Measurements from ENCODE around the gene TPSG1.
"Not testable (repeated sequence)": the region's sequence is repeated elsewhere in the genome, so short reads cannot be mapped to it uniquely, and the experiment has no call there.

The TPSG1 gene

DNA sequence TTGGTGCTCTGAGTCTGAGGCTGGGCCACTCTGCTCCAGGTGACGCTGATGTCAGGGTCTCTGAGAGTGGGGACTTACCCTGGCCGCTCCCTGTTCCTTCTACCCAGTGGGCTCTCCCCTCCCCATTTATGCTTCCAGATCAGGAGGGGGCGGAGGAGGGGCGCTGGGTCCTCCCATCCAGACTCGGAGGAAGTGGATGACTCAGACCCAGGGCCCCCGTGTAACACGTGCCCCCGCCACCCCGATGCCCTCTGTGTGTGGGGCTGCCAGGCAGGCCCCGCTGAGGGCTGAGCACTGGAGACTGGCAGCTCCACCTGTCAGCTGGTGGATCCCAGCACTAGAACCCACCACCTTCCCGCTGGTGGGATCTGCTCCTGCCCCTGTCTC, 5.0 kb upstream of the TPSG1 start, which contains the start of gene TPSB2:
TPSB2 (minus strand) TSS at position 101 of the 387 bp plus-strand sequence. CDS start 233 bp downstream, outside the sequence.
- not testable (repeated sequence) for FAIRE-seq

DNA sequence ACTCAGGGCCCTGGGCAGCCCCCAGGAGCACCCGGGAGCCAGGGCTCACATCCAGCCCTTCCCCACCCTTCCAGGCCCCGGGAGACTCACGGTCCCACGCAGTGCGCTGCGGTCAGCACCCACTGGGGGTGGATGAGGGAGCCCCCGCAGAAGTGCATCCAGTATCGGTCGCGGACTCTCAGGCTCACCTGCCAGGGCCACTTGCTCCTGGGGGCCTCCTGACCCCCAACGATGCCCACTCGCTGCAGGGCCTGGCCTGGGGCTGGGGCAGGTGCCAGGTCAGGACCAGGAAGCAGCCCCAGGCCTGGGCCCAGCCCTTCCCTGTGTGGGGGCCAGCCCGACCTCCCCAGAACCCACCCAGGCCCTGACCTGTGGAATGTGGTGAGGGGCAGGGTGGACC, 4.4 kb upstream of the TPSG1 start:
- not testable (repeated sequence) for FAIRE-seq

DNA sequence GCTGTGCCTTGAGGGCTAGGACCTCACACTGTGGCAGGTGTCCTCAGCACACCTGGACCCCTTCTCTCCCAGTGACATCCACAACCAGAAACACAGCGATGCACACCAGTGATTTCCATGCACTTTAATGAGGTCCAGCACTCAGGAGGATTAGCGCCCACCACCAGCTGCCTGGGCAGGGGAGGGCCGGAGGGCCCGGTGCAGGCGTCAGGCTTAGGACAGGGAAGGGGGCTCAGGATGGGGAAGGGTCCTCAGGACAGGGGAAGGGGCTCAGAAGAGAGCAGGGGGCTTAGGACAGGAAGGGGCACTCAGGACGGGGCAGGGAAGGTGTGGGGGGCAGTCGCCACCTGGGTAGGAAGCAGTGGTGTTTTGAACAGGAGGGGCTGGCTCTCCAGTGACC, 3.2 kb upstream of the TPSG1 start:
- not testable (repeated sequence) for FAIRE-seq

DNA sequence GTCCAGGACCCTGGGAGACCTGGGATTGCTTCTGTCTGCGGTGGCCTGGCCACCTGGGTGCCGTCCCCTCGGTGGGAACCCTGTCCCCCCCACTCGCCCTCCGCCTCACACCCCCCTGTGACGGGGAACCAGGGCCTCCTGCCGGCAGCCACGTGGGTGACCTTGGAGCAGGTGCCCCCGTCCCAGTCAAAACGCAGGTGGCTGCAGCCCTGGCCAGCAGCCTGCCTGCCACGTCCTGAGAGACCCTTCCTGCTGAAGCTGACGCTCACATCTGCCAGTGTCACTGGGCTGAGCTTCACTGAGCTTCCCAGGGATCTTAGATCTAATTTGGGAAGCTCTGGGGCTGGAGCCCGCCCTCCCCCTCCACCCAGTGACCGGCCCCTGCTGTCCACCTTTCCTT, 1.6 kb upstream of the TPSG1 start:
- FAIRE-seq = not testable (repeated sequence)

DNA sequence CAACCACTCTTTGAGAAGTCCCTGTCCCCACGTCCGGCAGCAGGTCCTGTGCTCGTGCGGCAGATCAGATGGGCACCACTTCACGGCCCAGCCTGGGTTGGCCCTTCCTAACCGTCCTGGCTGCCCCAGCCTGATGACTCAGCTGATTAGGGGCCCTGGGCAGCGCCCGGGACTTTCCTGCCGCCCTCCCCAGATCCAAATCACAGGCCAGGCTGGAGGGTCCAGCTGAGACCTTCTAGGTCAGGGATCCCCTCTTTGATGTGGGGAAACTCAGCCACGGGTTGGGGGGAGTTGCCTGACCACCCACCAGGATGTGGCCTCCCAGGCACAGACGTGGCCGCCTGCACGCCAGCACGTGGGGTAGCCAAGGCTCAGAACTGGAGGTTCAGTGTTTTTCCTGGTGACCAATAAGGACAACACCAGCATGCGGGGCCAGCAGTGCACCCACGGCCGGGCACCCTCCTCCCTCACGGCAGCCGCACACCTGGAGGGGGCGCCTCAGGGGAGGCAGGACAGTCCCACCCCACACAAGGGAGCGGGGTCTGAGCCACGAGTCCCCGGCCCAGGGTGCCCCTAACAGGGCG, 752 bp upstream of the TPSG1 start:
- not testable (repeated sequence) for FAIRE-seq

DNA sequence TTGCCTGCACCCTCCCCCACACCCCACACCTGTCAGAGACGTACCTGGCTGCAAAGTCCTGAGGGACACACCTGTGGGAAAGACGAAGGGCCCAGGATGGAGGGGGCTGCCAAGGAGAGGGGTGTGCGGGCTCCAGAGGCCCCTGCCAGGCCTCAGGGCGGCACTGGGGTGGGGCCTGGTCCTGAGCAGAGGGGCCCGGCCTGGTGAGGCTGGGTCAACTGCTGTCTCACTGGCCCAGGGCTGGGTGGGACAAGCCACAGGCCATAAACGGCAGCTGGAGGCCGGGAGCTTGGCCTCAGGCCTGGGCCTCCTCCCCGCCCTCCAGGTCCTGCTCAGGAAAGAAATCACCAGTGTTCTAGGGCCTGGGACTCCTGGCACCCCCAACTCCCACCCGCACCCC, 510 bp downstream of the TPSG1 start:
- no peak for FAIRE-seq

DNA sequence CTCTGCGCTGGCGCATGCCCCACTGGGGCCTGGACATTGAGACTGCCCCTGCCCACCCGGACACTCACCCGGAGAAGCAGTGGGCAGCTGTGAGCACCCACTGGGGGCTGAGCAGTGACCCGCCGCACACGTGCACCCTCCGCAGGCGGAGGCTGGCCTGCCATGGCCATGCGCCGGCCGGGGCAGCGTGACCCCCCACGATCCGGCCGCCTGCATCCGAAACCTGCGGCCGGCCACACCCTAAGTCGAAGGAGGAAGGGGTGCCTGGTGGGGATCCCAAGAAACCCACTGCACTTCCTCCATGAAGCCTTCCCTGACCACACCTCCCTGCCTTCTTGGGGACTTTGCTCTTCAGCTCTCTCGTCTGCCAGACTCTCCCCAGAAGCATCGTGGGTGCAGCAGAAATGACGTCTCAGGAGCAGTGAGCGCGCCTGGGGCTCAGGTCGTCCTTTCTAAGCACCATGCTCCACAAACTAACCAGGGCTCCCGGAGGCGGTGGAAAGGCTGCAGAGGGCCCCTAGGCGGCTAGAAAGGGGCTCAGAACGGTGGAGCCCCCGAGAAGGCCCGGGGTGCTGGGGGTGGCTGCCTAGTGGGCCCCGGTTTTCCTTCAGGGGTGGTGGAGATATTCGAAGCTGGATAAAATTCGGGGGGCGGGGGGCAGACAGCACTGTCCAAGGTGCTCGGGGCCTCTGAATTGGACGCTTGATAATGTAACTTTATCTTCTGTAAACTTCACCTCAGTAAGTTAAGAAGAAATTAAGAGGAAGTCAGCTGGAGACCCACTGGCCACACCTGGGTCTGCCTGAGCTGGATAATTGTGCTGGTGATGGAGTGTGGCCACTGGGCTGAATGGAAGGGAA, 1.5 kb downstream of the TPSG1 start:
- no peak for FAIRE-seq

DNA sequence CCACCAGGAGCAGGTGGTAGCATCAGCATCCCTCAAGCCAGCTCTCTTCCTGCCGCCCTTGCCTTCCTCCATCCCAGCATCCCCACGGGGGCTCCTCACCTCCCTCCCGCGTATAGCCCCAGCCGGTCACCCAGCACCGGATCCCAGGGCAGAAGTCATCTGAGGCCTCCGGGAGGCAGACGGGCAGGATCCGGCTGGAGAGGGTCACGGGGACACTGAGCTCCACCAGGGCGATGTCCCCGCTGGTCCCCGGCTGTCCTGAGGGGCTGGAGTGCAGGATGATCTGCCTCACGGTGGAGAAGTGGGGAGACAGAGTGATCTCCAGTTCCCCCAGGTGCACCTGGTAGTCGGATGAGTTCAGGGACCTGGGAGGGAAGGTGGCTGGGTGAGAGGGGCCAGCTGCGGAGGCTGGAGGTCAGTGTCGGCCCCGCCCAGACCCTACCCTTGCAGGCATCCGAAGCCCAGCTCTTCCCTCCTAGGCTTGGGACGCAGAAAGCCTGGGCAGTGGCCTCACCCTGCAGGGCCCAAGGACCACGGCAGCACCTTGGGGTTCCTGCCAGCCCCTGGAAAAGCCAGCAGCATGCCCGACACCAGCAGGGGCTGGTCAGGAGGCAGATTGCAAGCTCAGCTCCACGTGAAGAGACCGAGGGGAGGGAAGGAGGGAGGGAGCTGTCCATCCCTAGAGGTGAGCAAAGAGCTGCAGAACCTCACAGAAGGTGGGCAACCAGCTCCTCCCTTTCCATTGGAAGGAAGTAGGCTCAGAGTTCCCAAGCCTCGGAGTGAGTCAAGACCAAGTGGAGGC, 2.3 kb downstream of the TPSG1 start:
- no peak for FAIRE-seq

DNA sequence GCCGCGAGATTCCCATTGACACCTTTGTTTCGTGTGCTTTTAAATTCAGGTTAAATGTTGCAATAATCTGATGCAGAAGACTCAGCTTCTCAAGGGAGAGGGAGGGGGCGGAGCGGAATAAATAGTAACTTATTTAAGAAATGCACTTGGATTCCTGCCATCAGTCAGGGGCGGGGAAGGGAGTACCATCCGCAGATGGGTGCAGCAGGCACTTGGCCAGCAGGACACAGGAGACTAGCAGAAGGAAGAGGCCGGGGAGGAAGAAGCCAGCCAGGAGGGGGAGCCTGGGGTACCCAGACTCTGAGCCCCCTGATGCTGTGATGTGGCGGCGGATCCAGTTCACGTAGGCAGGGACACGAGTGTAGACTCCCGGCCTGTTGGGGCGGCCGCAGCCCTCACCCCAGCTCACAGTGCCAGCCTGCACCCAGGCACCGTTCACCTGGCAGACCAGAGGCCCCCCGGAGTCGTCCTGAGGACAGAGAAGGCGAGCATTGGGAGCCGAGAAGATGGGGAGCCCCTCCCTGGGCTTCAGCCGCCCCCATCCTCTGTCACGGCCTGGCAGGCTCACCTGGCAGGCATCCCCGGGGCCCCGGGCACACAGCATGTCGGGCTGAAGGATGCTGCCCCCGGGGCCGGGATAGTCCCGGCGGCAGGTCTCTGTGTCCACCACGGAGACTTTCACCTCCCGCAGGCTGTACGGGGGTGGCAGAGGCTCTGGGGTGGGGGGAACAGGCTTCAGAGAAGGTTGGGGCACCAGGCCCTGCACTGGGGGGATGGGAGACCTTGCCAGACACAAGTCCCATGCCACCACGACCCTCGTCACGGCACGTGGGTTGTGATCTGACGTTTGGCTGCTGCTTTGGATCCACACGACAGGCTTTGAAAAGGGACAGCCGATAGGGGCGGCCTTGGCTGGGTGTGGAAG, 3.2 kb downstream of the TPSG1 start:
- FAIRE-seq = no peak

DNA sequence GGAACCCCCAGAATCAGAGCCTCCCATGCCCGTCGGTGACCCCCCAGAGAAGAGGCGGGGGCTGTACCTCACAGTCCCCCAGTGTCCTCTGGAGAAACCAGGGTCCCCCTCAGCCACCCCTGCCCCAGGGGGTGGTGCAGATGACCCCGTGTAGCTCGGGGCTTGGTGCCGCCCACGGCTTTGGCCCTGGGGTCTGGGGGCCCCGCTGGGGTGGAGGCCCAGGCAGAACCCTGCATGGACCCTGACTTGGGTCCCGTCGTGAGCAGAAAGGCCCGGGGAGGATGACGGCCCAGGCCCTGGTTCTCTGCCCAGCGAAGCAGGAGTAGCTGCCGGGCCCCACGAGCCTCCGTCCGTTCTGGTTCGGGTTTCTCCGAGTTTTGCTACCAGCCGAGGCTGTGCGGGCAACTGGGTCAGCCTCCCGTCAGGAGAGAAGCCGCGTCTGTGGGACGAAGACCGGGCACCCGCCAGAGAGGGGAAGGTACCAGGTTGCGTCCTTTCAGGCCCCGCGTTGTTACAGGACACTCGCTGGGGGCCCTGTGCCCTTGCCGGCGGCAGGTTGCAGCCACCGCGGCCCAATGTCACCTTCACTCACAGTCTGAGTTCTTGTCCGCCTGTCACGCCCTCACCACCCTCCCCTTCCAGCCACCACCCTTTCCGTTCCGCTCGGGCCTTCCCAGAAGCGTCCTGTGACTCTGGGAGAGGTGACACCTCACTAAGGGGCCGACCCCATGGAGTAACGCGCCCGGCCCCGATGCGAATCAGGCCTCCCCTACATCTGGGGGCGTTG, 4.0 kb downstream of the TPSG1 start:
- FAIRE-seq = no peak

DNA sequence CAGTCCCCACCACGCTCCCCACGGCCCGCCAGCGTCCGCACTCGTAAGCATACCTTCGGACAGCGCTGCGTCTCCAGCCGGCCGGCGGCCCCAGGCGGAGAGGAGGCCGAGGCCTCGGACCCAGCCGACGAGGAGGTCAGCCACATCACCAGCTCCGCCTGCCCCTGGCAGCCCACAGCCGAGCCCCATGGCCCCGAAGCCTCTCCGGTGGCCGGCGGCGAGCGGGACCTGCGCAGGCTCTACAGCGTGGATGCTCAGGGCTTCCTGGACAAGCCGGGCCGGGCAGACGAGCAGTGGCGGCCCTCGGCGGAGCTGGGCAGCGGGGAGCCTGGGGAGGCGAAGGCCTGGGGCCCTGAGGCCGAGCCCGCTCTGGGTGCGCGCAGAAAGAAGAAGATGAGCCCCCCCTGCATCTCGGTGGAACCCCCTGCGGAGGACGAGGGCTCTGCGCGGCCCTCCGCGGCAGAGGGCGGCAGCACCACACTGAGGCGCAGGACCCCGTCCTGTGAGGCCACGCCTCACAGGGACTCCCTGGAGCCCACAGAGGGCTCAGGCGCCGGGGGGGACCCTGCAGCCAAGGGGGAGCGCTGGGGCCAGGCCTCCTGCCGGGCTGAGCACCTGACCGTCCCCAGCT, 4.9 kb downstream of the TPSG1 start:
- FAIRE-seq = no peak

DNA sequence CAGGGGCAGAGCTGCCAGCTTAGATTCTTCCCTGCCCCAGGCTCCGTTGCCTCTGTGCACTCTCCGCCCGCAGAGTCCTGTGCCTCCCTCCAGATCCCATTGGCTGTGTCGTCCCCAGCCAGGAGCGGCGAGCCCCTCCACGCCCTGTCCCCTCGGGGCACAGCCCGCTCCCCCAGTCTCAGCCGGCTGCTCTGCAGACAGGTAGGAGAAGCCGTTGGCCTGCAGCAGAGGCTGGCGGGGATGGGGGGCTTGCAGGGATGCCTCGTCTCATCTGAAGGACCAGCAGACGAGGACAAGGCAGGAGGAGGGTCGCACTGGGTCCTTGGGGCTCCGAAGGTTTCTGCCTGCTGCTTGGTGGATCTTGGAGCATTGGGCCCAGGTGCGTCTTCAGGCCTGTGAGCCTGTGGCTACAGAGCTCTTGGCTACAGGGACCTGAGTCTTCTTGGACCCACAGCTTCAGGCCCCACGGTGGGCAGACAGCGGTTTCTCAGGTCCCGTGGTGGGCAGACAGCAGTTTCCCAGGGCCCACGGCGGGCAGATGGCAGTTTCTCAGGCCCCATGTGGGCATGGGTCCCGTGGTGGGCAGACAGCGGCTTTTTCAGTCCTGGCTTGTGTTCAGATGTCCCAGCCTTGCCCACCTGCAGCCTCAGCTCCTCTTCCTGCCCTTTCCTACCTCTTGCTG, 6.0 kb downstream of the TPSG1 start:
- FAIRE-seq = no peak

DNA sequence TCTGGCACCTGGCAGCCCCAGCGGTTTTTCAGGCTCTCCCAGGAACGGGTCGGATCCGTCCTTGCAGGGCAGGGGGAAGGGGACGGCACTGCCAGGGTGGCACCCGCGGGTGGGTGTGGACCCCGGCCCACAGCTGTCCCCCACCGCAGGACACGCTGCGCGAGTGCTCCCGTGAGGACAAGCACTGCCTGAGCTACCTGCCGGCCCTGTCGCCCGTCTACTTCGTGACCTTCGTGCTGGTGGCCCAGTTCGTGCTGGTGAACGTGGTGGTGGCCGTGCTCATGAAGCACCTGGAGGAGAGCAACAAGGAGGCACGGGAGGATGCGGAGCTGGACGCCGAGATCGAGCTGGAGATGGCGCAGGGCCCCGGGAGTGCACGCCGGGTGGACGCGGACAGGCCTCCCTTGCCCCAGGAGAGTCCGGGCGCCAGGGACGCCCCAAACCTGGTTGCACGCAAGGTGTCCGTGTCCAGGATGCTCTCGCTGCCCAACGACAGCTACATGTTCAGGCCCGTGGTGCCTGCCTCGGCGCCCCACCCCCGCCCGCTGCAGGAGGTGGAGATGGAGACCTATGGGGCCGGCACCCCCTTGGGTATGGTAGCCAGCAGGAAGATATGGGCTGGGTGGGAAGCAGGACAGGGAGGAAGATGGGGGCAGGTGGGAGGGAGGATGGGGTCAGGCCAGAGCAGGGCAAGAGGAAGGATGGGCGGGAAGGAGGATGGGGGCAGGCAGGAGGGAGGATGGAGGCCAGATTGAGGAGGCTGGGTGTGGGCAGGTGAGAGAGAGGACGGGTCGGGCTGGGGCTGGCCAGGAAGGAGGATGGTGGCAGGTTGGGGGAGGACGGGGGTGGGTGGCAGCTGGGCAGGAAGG, 6.8 kb downstream of the TPSG1 start:
- no peak for FAIRE-seq

DNA sequence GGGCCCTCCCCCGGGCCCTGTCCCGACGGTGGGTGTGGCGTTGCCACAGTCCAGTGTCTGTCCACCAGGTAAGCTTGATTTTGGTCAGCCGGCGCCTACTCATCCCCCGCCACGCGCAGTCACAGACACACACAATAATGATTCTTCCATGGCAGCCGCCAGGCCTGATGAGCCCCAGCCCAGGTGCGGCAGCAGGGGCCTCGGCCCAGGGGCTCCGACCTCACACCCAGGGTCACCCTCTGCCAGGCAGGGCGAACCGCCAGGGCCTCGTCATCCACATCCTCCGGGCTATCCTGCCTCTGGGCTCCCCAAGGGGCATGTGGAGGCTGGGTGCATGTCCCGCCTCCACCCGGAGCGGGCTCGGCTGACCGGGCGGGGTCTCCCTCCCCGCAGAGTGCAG, 7.5 kb downstream of the TPSG1 start:
- FAIRE-seq = no peak

DNA sequence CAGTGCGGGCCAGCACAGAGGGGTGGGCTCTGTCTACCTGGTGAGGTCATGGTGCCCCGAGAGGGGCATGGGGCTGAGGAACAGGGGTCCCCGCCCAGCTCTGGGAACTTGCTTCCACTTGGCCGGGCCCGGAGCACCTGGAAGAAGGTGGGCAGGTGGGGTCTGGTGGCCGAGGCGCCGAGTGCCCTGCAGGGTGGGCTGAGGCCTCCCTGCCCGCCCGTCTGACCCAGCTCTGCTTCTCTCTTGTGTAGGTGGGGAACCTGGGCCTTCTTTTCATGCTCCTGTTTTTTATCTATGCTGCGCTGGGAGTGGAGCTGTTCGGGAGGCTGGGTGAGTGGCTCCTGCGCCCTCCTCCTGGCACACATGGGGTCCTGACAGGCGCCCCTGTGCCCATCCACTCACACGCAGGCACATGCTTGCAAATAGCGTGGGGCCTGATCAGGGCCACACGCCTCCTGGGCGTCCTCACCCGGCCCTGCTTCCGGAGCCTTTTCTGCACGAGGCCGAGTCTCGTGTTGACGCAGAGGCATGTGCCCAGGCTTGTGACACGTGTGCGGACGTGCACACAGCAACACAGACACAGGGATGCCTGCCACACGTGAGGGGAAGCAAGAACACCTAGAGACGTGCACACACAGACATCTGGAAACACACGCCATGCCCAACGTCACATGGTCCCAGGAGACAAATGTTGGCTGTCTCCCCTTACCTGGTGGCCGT, 8.2 kb downstream of the TPSG1 start:
- no peak for FAIRE-seq

DNA sequence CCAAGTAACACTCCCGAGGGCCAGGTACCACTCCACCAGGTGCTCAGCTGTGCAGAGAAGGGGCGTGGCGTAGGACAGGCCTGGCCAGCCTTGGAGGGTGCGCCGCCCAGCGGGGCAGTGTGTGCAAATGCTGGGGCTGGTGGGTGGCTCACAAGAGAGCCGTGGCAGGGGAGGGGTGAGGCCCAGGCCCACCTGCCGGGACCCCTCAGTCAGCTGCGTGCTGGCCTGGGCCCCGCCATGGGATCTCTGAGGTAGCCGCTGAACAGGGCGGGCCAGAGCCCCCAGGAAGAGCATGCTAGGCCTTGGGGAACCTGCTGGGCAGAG, 8.8 kb downstream of the TPSG1 start:
- no peak for FAIRE-seq

DNA sequence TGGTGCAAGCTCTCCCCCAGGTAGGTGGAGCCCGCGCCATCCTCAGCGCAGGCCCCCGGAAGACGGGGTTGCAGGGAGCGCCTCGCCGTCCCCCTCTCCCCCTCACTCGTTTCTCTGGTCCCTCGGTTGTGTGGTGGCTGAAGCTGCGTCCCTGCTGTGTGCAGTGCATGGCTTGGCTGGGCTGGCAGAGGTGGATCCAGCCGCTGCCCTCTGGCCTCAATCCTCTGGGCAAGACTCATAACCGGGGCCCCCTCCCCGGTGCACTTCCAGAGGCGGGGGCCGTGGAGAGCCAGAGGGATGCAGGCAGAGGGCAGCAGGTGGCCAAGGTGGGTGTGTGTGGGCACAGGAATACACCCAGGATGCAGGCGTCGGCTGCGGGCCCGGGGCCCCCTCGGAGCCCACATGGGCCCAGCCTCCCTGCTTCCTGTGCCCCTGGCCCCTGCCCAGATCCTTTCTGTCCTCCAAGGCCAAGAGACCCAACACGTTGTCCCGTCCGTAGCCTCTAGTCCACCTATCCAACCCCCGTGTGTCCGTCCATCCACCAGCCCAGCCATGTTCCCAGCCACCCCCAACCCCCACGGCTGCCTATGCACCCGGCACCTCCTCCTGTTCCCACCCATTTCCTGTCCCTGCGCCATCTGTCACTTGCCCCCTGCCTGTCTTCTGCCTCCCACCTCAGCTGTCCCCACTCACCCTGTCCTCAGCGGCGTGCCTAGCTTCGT, 9.3 kb downstream of the TPSG1 start:
- FAIRE-seq = no peak

DNA sequence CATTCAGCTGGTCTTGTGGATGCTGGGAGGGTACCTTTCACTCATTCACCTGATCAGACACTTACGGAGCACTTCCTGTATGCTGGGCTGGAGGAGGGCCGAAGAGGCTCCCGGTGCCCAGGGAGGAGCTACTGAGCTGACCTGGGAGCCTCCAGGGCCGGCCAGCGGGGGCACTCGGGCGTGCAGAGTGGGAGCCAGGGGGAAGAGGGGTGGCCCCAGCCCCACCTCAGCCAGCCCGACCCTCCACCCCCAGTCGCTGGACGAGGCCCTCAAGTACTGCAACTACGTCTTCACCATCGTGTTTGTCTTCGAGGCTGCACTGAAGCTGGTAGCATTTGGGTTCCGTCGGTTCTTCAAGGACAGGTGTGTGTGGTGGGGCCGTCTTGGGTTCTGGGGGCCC, 10.3 kb downstream of the TPSG1 start:
- no peak for FAIRE-seq

All from endometrium (tissue), 2 donors.